CD4-positive, alpha-beta T cell treated with Interleukin-4 for 1 hour (primary cell): Measurements from ENCODE around the gene IL11.
"Not testable (repeated sequence)": the region's sequence is repeated elsewhere in the genome, so short reads cannot be mapped to it uniquely, and the experiment has no call there.

ENCODE experiments used
- DNase-seq, 2 donors: peaks; one replicate each; pipeline ENCODE4 v3.0.0-alpha.2; 2020 to 2022

IL11 gene

GRCh38 chr19:55370305-55370988 lies at the start of gene IL11:
Gene IL11 (minus strand): TSS chr19:55370463. CDS start chr19:55370310, 153 bp downstream.
- DNase-seq, result no peak

DNA sequence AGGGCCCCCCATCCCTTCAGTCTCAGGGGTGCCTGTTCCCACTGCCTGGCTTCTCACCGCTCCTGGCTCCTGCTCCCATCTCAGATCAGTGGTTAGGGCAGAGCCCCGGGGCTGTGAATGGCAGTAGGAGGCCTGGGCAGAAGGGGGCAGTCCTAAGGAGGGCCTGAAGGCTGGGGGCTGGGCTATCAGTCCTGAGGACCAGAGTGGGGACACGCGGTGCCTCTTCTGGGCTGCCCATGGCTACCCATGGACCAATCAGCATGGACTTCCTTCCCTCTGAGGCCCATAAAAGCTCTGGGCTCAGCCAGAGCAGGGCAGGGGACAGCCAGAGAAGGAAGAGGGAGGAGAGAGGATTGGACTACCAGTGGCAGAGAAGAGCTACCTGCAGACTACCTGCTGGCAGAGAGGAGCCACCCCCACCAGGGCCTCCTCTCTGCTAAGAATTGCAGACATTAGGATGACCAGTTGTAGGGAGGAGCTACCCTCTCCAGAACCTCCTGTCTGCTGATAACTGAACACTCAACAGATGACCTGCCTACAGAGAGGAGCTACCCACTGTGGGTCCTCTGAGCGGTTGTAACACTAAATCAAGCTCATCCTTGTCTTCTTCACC lies 49.5 kb upstream of the IL11 start:
- DNase-seq, result no peak

- DNase-seq, result no peak
These were observed 48.8 kb upstream of the IL11 start for GRCh38 chr19:55419103-55419502.

DNA sequence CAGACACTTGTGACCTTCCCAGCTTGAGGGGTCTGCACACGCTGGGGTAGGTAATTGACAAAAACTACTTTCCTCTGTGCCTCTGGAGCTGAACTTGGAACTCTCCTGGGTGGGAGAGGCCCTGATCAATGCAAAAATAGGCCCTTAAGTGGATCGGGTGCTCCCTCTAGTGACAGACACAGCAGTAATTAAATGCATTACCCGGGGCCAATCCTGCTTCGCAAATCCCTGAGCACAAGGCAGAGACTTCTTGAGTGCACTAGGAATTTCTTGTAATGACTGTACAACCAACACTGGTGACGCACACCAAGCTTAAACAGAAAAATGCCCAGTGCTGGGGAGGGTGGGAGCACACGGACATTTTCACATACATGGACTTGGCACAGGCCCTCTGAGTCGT lies 47.9 kb upstream of the IL11 start:
- peak; percentile 61 to 72 for DNase-seq

GRCh38 chr19:55410168-55410567 lies 39.9 kb upstream of the IL11 start:
- no peak for DNase-seq

DNA sequence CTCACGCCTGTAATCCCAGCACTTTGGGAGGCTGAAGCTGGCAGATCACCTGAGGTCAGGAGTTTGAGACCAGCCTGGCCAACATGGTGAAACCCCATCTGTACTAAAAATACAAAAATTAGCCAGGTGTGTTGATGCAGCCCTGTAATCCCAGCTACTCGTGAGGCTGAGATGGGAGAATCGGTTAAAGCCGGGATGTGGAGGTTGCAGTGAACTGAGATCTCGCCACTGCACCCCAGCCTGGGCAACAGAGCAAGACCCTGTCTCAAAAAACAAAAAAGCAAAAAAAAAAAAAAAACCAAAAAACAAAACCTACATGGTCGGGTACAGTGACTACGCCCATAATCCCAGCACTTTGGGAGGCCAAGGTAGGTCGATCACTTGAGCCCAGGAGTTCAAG lies 38.9 kb upstream of the IL11 start:
- not testable (repeated sequence) for DNase-seq

- no peak for DNase-seq
These were observed 38.2 kb upstream of the IL11 start for GRCh38 chr19:55408533-55408872.

DNA sequence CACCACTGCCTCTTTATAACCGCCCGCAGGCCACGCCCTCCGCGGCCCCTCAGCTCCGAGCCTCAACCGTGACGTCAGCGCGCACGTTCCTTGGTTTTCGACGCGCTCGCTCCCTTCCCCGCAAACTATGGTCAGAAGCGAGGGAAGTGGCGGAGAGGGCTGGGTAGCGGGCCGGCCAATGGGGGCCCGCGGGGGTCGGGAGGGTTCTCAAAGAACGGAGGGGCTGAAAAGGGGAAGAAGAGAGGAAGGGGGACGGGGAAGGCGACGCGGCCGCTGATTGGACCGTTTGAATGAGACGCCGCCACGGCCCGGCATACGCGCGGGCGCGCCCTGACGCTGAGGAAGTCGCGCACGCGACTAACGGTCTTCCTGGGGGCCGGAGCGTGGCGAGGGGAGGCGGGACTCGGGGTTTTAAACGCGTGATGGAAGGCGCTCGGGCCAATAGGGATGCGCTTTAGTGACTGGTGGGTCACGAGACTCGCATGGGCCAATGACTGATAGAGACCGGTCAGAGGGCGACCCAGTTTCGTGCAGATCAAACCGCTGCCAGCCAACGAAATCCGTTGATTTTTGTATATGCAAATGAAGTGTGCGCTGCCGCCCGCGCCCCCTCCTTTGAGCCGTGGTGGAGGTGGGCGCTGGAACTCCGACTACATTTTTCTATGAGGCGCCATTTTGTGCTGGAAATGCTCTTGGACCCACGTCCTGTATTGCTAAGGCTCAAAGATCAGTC lies 37.7 kb upstream of the IL11 start:
- DNase-seq, result peak; percentile 99

DNA sequence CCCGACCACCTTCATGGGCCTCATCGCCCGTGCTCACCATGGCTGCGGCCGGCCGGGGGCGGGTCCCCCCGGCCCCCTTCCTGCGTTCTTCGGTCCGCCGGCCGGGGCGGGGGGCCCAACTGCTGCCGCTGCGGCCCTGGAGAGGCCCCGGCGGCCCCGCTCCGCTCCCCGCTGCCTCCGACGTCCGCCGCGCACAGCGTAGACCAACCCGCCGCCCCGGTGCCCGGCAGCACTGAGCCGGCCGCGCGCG lies 37.2 kb upstream of the IL11 start, which contains the start of gene UBE2S:
Gene UBE2S, minus strand, starts transcription at position 239 of the 250 bp plus-strand sequence. Its CDS starts 199 bp downstream, at position 40.
- DNase-seq, result not testable (repeated sequence)

DNA sequence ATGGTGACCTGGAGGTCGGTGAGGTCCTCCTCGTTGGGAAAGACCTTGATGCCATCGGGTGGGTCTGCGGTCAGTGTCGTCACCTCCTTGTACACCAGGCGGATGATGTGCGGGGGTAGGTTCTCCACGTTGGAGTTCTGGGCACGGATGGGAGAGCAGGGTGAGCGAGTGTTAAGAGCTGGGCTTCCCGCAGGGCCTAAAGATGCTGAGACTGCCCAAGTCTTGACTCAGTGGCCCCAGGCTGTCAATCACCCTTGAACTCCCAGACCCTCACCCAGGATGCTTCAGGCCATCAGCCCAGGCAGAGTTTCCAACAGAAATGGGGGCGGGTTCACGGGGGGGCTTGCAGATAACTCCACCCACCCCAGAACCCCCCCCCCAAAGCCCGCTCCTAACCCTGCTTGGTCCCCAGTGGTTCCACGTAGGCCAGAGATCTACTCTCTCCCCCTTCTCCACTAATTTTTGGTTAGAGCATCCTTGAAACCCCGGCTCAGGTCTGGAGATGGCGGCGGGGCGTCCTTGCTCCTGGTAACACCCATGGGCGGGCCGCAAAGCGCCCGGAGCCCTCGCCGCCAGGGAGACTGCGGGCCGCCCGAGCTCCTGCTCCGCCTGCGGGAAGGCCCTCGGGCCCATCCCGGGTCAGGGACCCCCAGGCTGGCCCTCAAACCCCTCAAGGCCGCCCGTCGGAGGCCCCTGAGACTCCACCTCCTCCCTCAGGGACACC lies 36.7 kb upstream of the IL11 start:
- DNase-seq, result peak in 1 of 2 donors; percentile 27

DNA sequence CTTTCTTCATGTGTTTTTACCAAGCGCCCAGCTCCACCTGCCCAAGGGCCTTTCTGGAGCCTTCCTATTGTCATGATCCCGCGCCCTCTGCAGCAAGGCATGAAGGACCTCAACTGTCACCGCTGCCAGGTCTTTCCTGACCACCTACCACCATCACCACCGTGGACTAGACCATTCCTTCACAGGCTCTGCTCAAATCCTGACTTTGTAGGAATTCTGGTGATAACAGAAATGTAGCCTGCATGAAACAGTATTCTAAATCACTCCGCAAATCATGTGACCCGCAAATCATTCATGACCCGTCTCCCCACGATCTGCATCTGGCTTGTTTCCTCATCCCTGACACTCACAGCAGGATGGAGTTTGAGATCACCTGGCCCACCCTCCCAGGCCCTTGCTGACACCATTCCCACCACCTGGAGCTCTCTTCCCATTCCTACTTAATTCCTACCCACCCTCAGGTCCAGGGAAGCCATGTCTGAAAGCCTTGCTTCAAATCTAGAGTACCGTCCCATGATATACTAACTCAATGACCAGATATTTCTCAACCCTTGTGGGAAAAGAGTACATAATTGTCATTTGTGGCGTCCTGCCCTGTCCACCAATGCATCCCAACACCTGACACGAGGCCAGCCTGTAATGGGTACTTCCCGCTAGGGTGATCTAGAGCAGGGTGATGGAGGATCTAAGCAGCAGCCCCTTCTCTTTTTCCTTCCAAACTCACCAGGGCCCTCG lies 36.0 kb upstream of the IL11 start:
- DNase-seq, result peak in 1 of 2 donors; percentile 19

DNA sequence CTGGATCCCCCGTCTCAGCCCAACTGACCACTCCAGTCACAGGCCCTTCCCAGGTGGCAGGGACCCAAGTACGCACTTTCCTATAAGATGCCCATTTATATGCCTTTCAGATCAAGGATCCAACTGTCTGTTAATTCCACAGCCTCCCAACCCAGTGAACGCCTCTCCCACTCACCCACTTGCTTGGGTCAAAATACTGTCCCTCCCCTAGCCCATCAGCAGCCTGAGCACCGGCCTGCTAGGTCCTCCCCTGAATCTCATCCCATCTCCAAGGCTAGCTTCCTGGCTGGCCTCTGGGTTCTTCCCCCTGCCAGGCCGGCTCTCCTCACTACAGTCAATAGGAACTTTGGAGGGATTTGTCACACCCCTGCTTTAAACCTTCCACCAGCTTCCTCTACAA lies 35.4 kb upstream of the IL11 start:
- DNase-seq, result no peak

- no peak for DNase-seq
These were observed 32.2 kb upstream of the IL11 start for GRCh38 chr19:55402509-55402908.

GRCh38 chr19:55401390-55401789 lies 31.1 kb upstream of the IL11 start:
- not testable (repeated sequence) for DNase-seq

DNA sequence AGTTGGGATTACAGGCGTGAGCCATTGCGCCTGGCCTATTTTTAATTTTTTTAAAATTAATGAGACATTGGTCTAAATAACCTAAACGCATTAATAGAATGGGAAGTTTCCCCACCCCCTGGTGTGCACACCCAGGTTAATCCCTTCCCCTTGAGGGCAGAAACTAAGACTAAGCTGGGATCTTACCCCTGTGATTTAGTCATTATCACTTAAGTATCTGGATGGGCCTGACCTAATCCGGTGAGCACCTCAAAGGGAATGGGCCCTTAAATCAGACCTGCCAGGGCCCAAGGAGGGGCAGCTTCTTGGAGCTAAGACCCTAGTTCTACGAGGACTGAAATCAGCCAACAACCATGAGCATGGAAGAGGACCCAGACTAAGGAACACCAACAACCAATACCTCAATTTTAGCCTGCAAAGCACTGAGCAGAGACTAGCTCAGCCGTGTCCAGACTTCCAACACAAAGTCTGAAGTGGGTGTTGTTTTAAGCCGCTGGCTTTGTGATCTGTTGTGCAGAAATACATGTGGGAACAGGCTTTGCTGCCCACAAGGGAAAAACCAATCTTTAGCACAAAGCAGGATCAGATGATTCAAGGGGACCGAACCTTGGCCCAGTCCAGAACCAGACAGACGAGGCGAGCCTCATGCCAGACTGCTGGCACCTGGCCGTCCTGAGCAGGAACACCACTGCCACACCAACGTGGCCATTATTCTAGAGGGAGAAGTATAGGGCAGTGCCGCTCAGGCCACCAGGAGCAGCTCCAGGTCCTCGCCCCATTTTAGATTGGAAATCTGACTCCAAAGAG lies 30.2 kb upstream of the IL11 start:
- no peak for DNase-seq

GRCh38 chr19:55398200-55398925 lies 28.1 kb upstream of the IL11 start:
- no peak for DNase-seq

DNA sequence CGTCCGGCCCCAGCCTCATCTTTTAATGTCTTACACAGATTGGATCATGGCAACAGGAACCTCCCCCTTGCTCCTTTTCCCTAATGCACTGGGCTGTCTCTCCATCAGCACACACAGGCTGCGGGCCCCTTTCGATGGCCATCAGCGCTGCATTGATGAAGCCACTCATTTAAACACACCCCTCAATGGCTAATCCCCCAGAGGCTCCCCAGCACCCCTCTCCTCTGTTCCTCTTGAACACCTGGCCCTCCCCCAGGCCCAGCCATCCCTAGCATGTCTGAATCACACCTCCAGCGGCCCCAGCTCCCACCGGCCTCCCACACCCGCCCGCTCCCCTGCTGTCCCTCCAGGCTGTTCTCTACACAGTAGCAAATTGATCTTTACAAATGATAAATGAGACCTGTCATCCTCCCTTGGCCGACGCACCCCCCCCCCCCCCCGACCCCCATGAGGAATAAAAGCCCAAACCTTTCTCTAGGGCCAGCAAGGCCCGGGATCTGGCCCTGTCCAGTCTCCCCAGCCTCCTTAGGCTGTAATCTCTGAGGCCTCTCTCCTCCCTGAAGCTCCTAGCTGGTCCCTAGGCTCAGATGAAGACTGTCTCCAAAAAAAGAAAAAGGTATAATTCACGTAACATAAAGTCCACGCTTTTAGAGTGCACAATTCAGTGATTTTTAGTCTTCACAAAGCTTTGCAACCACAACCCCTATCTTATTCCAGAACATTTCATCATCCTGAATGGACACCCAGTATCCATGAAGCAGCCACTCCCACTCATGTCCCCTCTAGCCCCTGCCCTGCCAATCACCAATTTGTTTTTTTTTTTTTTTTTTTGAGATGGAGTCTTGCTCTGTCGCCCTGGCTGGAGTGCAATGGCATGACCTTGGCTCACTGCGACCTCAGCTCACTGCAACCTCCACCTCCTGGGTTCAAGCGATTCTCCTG lies 22.8 kb upstream of the IL11 start:
- DNase-seq, result no peak

- DNase-seq, result no peak
These were observed 21.7 kb upstream of the IL11 start for GRCh38 chr19:55391702-55392615.

DNA sequence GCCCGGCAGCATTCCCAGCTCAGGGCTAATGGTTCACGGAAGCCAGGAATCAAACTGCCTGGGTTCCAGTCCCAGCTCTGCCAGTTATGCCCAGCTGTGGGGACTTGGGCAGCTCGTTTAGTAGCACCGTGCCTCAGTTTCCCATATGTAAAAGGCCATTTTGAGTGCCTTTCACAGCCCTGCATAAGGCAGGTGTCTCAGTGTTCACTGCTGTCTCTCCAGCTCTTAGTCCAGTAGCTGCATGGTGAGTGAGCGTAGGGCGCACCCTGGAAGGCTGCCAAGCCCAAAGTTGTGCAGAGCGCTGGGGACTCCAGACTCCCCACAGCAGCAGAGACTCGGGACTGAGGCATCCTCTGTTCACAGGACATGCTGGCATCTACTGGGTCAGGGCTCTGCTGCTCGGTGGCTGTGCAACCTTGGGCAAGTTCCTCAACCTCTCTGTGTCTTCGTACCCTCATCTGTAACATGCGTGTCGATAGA lies 21.0 kb upstream of the IL11 start:
- DNase-seq, result no peak
